ENCODE measurements around the gene SBNO1.
A peak's percentile ranks its signal among the peaks of the same experiment; 100 is the strongest.

The SBNO1 gene

GRCh38 chr12:123367511-123367910 lies 2.9 kb upstream of the SBNO1 start:
- DNase-seq (ENCODE audit: low read depth in 1 of 2, low spot score in 1 of 2) = no peak
- TF ChIP-seq GABPA (IDR thresholded peaks at IDR 0.05; ENCODE audit: low read depth) (no peak), SPI1 (IDR thresholded peaks at IDR 0.05; ENCODE audit: borderline replicate concordance, low read depth) (no peak), REST (IDR thresholded peaks at IDR 0.05; ENCODE audit: insufficient replicate concordance, low read depth) (no peak), POLR2AphosphoS5 (IDR thresholded peaks at IDR 0.05; ENCODE audit: low read depth) (no peak)
- no peaks in the 10 kb centered on the region for H3K27me3 ChIP-seq (ENCODE audit: insufficient read depth, poor library complexity, severe bottlenecking)
- no peak overlapping the region for H3K27ac ChIP-seq (replicated peaks)
- no peak overlapping the region for H3K4me3 ChIP-seq (replicated peaks; ENCODE audit: insufficient read depth, low read length)

GRCh38 chr12:123365025-123365917 lies 624 bp upstream of the SBNO1 start:
- peak overlapping the region; percentile 95 for H3K4me3 ChIP-seq (replicated peaks; ENCODE audit: insufficient read depth, low read length)
- DNase-seq (ENCODE audit: low read depth in 1 of 2, low spot score in 1 of 2) = peak; percentile 97 to 99
- no peaks in the 10 kb centered on the region for H3K27me3 ChIP-seq (ENCODE audit: insufficient read depth, poor library complexity, severe bottlenecking)
- peak overlapping the region; percentile 97 for H3K27ac ChIP-seq (replicated peaks)
- peak; percentile 15; the same call in 1 of the 2 replicates for TF ChIP-seq SPI1 (IDR thresholded peaks at IDR 0.05; ENCODE audit: borderline replicate concordance, low read depth)
- no peak for TF ChIP-seq GABPA (IDR thresholded peaks at IDR 0.05; ENCODE audit: low read depth)
- TF ChIP-seq POLR2AphosphoS5 (IDR thresholded peaks at IDR 0.05; ENCODE audit: low read depth) = peak; percentile 93
- TF ChIP-seq REST (IDR thresholded peaks at IDR 0.05; ENCODE audit: insufficient replicate concordance, low read depth) = peak; percentile 53
- TF ChIP-seq CTCF (IDR thresholded peaks at IDR 0.05; ENCODE audit: insufficient read depth, low read length) = peak; percentile 96

- Histone ChIP-seq H3K27me3 (ENCODE audit: insufficient read depth, poor library complexity, severe bottlenecking) (no peaks in the 10 kb centered on the region), H3K4me3 (replicated peaks; ENCODE audit: insufficient read depth, low read length) (peak overlapping the region; percentile 95), H3K27ac (replicated peaks) (peak overlapping the region; percentile 97)
- TF ChIP-seq REST (IDR thresholded peaks at IDR 0.05; ENCODE audit: insufficient replicate concordance, low read depth) (no peak), SPI1 (IDR thresholded peaks at IDR 0.05; ENCODE audit: borderline replicate concordance, low read depth) (no peak), GABPA (IDR thresholded peaks at IDR 0.05; ENCODE audit: low read depth) (no peak), POLR2AphosphoS5 (IDR thresholded peaks at IDR 0.05; ENCODE audit: low read depth) (no peak), CTCF (IDR thresholded peaks at IDR 0.05; ENCODE audit: insufficient read depth, low read length) (no peak)
- DNase-seq (ENCODE audit: low read depth in 1 of 2, low spot score in 1 of 2) = peak in 1 of 2 experiments; percentile 38
Observed at GRCh38 chr12:123363740-123364531, 711 bp downstream of the SBNO1 start.

Measured in HL-60 (cell line).